Lower lobe of right lung (tissue), 2 donors: ENCODE data around the gene DAB2IP. TPM values are rescaled to one million over a fixed set of nuclear protein-coding genes. Genes with fewer than 3 reads are reported as not detected.
A peak's percentile ranks its signal among the peaks of the same experiment; 100 is the strongest.

Experiments
- ATAC-seq, 2 donors: fragments of 200-7000 bp; cut with Tn5 transposase; one replicate each; pipeline ENCODE4 v1.9.1; 2020 to 2022; ENCODE audit warnings: mild to moderate bottlenecking in 2 of 2, moderate library complexity in 2 of 2
- DNase-seq: peaks from one replicate; pipeline ENCODE4 v3.0.0-alpha.2; 2020
- H3K27ac ChIP-seq: fragments of 200-600 bp; one replicate; pipeline ENCODE4 v1.8.0; 2022
- H3K27me3 ChIP-seq: fragments of 200-600 bp; one replicate; pipeline ENCODE4 v1.8.0; 2022; ENCODE audit warnings: low read depth
- H3K36me3 ChIP-seq: fragments of 200-600 bp; one replicate; pipeline ENCODE4 v1.8.0; 2022; ENCODE audit warnings: mild to moderate bottlenecking
- H3K4me1 ChIP-seq: fragments of 200-600 bp; one replicate; pipeline ENCODE4 v1.8.0; 2022
- H3K4me3 ChIP-seq: fragments of 200-600 bp; one replicate; pipeline ENCODE4 v1.8.0; 2022; ENCODE audit warnings: mild to moderate bottlenecking
- H3K9me3 ChIP-seq: fragments of 200-600 bp; one replicate; pipeline ENCODE4 v1.8.0; 2022
- CTCF ChIP-seq: fragments of 200-600 bp; IDR thresholded peaks from one replicate; pipeline ENCODE4 v1.8.0; 2022; ENCODE audit warnings: antibody characterized with exemption, mild to moderate bottlenecking
- intact Hi-C: fragments of 100-400 bp; cut with DNase I; formaldehyde crosslinking; loops from one replicate; pipeline ENCODE4 v1.11.0; 2022
- total RNA-seq: library from RNA; stranded (reverse); fragmentation: NEBNext Ultra II Directional; extraction: Animal tissue kit (Norgen Biotek cat#: 25700); gene quantifications from one replicate; pipeline ENCODE4 v1.2.1, GENCODE V29; 2021
- donor health status: DM: no; HTN: yes; CAD: no; lungs with severe emphysema.

DAB2IP gene
- total RNA-seq, 1 donor from 2014 or later: 54.1 TPM

- no peak overlapping the region for H3K27ac ChIP-seq
- no peaks in the 10 kb centered on the region for H3K9me3 ChIP-seq
- H3K4me3 ChIP-seq: no peak overlapping the region
- TF ChIP-seq CTCF: no peak
- no peak for ATAC-seq
- H3K36me3 ChIP-seq: no peaks in the 10 kb centered on the region
- H3K4me1 ChIP-seq: peaks cover 28% of the 10 kb centered on the region
- intact Hi-C loops: no loop called here
- H3K27me3 ChIP-seq: no peaks in the 10 kb centered on the region
- DNase-seq: peak; percentile 12
These were observed 39.3 kb downstream of the DAB2IP start for GRCh38 chr9:121690766-121691165.

DNA sequence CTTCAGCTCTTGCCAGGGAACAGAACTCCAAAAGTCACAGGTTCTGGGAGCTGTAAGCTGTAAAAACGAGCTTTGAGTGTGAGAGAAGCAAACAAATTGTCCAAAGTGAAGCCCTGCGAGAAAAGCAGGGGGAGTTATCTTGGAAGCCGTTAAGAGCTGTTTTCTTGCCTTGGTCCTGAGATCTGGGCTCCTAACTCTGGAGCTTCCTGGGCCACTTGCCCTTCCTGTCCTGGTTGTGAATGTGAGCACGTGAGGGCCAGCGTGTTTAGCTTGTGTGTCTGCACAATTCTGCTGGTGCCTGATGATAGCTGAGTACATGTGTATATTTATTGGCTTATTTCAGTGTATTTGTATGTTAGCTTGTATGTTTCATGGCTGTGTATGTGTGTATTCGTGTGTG is 40.5 kb downstream of the DAB2IP start:
- H3K4me1 ChIP-seq: peaks cover 26% of the 10 kb centered on the region
- DNase-seq: no peak
- no peak for TF ChIP-seq CTCF
- H3K27me3 ChIP-seq: no peaks in the 10 kb centered on the region
- ATAC-seq: no peak
- no peak overlapping the region for H3K4me3 ChIP-seq
- peak overlapping the region; percentile 41 for H3K27ac ChIP-seq
- intact Hi-C loops: no loop called here
- no peaks in the 10 kb centered on the region for H3K36me3 ChIP-seq
- H3K9me3 ChIP-seq: no peaks in the 10 kb centered on the region

- TF ChIP-seq CTCF: no peak
- Histone ChIP-seq H3K27ac (peak overlapping the region; percentile 41), H3K4me3 (no peak overlapping the region), H3K9me3 (no peaks in the 10 kb centered on the region), H3K36me3 (no peaks in the 10 kb centered on the region), H3K27me3 (no peaks in the 10 kb centered on the region), H3K4me1 (peaks cover 23% of the 10 kb centered on the region)
- intact Hi-C loops: no loop called here
- ATAC-seq (peak; percentile 79 to 85), DNase-seq (no peak)
These were observed 41.4 kb downstream of the DAB2IP start for GRCh38 chr9:121692606-121693387.

DNA sequence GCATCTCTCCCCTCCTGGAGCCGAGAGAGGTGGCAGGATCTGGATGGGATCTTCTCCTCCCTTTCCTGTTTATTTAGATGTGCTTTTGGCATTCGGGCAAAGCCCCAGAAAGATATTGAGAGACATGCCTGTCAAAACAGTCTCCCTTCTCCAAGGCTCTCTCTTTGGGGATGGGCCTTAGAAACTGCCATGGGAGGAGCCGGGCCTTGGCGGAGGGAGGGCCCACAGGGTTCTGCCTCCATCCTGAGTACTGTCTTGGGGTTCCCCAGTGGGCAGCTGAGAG is 41.9 kb downstream of the DAB2IP start:
- DNase-seq: no peak
- Histone ChIP-seq H3K36me3 (no peaks in the 10 kb centered on the region), H3K27ac (peak overlapping the region; percentile 32), H3K4me1 (peaks cover 23% of the 10 kb centered on the region), H3K27me3 (no peaks in the 10 kb centered on the region), H3K4me3 (no peak overlapping the region), H3K9me3 (no peaks in the 10 kb centered on the region)
- no peak for TF ChIP-seq CTCF
- intact Hi-C loops: no loop called here
- ATAC-seq: no peak

DNA sequence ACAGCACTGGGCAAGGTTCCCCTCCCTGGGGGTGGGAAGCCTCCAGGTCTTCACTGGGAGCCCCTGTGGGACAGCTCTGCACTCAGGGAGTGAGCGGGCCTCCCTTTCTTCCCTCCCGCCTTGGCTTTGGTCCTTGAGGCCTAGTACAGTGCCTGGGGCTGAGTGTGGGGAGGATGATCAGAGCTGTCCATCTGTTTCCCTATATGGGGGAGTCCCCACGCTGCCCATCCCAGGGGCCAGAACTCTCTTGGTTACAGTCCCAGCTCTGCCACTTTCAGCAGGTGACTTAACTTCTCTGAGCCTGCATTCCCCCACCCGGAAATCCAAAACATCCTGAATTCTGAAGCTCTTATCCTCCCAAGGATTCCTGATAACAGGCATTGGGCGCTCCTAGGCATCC is 42.6 kb downstream of the DAB2IP start:
- no peak overlapping the region for H3K27ac ChIP-seq
- peaks cover 23% of the 10 kb centered on the region for H3K4me1 ChIP-seq
- intact Hi-C loops: no loop called here
- no peak overlapping the region for H3K4me3 ChIP-seq
- H3K27me3 ChIP-seq: no peaks in the 10 kb centered on the region
- H3K9me3 ChIP-seq: no peaks in the 10 kb centered on the region
- no peak for ATAC-seq
- DNase-seq: no peak
- no peaks in the 10 kb centered on the region for H3K36me3 ChIP-seq
- no peak for TF ChIP-seq CTCF
